Measurements from ENCODE around the gene MAST3. TPM values are rescaled to one million over a fixed set of nuclear protein-coding genes. Genes with fewer than 3 reads are reported as not detected.

The MAST3 gene
- total RNA-seq, 1 experiment from 2014 or later: 11.5 TPM

- CTCF ChIA-PET: interaction anchor here (0.7 to 3.0 kb wide), 7 partner anchors 12 to 267 kb away, joined by 3 to 15 read pairs (median 4); no protein-coding TSS in a partner anchor
- POLR2A ChIA-PET: no interaction called here
These were observed 35.5 kb upstream of the MAST3 start for GRCh38 chr19:18062028-18062427.

DNA sequence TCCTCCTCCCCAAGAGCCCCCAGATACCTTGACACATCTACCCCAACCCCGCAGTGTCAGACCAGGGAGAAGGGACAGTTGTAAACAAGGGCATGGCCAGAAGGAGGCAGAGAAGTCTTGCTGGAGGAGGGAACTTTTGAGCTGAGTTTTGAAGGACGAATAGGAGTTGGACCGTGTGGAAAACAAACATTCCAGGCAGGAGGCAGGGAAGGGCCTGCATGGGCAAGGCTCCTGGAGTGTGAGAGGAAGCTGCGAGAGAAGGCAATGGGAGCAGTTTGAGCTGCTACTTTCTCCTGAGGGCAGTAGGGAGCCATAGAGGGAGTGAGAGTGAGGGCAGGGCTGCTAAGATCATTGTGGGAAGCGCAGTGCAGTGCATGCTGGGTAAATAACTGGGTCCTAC is 34.1 kb upstream of the MAST3 start:
- DNase-seq (ENCODE audit: low spot score) (no peak), ATAC-seq (no peak)
- TF ChIP-seq GTF2I (CRISPR knock-in tag; conservative IDR thresholded peaks at IDR 0.05) (peak; percentile 94), ZNF121 (CRISPR knock-in tag; IDR thresholded peaks at IDR 0.05) (no peak)
- Mint-ChIP-seq H3K4me3 (no peak overlapping the region), H3K4me1 (peaks cover 4% of the 10 kb centered on the region), H3K27me3 (ENCODE audit: low read depth) (no peaks in the 10 kb centered on the region; the same call in 1 of the 2 replicates), H3K36me3 (no peaks in the 10 kb centered on the region), H3K27ac (no peak overlapping the region), H3K9me3 (no peaks in the 10 kb centered on the region; the same call in 1 of the 2 replicates)
- ChIA-PET POLR2A (no interaction called here), CTCF (interaction anchor here (0.9 to 3.2 kb wide), 4 partner anchors 47 to 105 kb away, joined by 3 to 8 read pairs (median 6); no protein-coding TSS in a partner anchor)

More at GRCh38 chr19:18062028-18062427, 35.5 kb upstream of the MAST3 start:
- DNase-seq (ENCODE audit: low spot score): no peak
- Mint-ChIP-seq H3K36me3 (no peaks in the 10 kb centered on the region), H3K4me3 (no peak overlapping the region), H3K27me3 (ENCODE audit: low read depth) (no peaks in the 10 kb centered on the region; the same call in 1 of the 2 replicates), H3K9me3 (no peaks in the 10 kb centered on the region; the same call in 1 of the 2 replicates), H3K27ac (no peak overlapping the region), H3K4me1 (peaks cover 5% of the 10 kb centered on the region)
- TF ChIP-seq KAT7 (CRISPR knock-in tag; IDR thresholded peaks at IDR 0.05; ENCODE audit: borderline replicate concordance) (no peak), NFE2L1 (CRISPR knock-in tag; IDR thresholded peaks at IDR 0.05) (no peak), EMX1 (CRISPR knock-in tag; IDR thresholded peaks at IDR 0.05) (no peak), CREM (CRISPR knock-in tag; IDR thresholded peaks at IDR 0.05) (no peak), ETV6 (CRISPR knock-in tag; IDR thresholded peaks at IDR 0.05) (no peak), TEAD1 (CRISPR knock-in tag; IDR thresholded peaks at IDR 0.05) (no peak), ATF3 (CRISPR knock-in tag; conservative IDR thresholded peaks at IDR 0.05) (no peak), GRHL2 (CRISPR knock-in tag; IDR thresholded peaks at IDR 0.05; ENCODE audit: insufficient replicate concordance, severe bottlenecking) (no peak)
- TF ChIP-seq, protein P1, sequence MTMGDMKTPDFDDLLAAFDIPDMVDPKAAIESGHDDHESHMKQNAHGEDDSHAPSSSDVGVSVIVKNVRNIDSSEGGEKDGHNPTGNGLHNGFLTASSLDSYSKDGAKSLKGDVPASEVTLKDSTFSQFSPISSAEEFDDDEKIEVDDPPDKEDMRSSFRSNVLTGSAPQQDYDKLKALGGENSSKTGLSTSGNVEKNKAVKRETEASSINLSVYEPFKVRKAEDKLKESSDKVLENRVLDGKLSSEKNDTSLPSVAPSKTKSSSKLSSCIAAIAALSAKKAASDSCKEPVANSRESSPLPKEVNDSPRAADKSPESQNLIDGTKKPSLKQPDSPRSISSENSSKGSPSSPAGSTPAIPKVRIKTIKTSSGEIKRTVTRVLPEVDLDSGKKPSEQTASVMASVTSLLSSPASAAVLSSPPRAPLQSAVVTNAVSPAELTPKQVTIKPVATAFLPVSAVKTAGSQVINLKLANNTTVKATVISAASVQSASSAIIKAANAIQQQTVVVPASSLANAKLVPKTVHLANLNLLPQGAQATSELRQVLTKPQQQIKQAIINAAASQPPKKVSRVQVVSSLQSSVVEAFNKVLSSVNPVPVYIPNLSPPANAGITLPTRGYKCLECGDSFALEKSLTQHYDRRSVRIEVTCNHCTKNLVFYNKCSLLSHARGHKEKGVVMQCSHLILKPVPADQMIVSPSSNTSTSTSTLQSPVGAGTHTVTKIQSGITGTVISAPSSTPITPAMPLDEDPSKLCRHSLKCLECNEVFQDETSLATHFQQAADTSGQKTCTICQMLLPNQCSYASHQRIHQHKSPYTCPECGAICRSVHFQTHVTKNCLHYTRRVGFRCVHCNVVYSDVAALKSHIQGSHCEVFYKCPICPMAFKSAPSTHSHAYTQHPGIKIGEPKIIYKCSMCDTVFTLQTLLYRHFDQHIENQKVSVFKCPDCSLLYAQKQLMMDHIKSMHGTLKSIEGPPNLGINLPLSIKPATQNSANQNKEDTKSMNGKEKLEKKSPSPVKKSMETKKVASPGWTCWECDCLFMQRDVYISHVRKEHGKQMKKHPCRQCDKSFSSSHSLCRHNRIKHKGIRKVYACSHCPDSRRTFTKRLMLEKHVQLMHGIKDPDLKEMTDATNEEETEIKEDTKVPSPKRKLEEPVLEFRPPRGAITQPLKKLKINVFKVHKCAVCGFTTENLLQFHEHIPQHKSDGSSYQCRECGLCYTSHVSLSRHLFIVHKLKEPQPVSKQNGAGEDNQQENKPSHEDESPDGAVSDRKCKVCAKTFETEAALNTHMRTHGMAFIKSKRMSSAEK (CRISPR knock-in tag; IDR thresholded peaks at IDR 0.05; ENCODE audit: borderline replicate concordance): no peak
- TF ChIP-seq, protein P2, sequence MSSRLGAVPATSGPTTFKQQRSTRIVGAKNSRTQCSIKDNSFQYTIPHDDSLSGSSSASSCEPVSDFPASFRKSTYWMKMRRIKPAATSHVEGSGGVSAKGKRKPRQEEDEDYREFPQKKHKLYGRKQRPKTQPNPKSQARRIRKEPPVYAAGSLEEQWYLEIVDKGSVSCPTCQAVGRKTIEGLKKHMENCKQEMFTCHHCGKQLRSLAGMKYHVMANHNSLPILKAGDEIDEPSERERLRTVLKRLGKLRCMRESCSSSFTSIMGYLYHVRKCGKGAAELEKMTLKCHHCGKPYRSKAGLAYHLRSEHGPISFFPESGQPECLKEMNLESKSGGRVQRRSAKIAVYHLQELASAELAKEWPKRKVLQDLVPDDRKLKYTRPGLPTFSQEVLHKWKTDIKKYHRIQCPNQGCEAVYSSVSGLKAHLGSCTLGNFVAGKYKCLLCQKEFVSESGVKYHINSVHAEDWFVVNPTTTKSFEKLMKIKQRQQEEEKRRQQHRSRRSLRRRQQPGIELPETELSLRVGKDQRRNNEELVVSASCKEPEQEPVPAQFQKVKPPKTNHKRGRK (CRISPR knock-in tag; IDR thresholded peaks at IDR 0.05; ENCODE audit: borderline replicate concordance): no peak
- TF ChIP-seq, protein P3, sequence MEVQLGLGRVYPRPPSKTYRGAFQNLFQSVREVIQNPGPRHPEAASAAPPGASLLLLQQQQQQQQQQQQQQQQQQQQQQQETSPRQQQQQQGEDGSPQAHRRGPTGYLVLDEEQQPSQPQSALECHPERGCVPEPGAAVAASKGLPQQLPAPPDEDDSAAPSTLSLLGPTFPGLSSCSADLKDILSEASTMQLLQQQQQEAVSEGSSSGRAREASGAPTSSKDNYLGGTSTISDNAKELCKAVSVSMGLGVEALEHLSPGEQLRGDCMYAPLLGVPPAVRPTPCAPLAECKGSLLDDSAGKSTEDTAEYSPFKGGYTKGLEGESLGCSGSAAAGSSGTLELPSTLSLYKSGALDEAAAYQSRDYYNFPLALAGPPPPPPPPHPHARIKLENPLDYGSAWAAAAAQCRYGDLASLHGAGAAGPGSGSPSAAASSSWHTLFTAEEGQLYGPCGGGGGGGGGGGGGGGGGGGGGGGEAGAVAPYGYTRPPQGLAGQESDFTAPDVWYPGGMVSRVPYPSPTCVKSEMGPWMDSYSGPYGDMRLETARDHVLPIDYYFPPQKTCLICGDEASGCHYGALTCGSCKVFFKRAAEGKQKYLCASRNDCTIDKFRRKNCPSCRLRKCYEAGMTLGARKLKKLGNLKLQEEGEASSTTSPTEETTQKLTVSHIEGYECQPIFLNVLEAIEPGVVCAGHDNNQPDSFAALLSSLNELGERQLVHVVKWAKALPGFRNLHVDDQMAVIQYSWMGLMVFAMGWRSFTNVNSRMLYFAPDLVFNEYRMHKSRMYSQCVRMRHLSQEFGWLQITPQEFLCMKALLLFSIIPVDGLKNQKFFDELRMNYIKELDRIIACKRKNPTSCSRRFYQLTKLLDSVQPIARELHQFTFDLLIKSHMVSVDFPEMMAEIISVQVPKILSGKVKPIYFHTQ (CRISPR knock-in tag; IDR thresholded peaks at IDR 0.05): no peak
- ATAC-seq: no peak

DNA sequence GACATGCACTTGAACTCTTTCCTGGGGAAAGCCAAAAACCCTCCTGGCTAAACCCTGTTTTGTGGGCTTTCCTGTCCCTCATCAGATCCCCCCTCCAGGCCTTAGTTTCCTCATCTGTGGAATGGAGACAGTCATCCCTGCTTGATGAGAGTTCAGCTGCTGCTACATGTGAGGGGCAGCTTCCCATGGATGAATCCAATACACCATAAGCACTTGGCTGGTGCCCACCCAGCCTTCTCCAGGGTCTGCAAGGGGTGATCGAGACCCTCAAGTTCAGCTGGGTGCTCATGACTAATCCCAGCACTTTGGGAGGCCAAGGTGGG is 32.4 kb upstream of the MAST3 start:
- ATAC-seq (no peak), DNase-seq (ENCODE audit: low spot score) (no peak)
- Mint-ChIP-seq H3K4me1 (no peaks in the 10 kb centered on the region), H3K4me3 (no peak overlapping the region), H3K27me3 (ENCODE audit: low read depth) (no peaks in the 10 kb centered on the region), H3K27ac (no peak overlapping the region), H3K36me3 (no peaks in the 10 kb centered on the region), H3K9me3 (no peaks in the 10 kb centered on the region; the same call in 1 of the 2 replicates)
- CTCF ChIA-PET: interaction anchor here (1.0 to 3.2 kb wide), 4 partner anchors 48 to 190 kb away, joined by 3 to 8 read pairs (median 4); a partner anchor contains a TSS
- POLR2A ChIA-PET: no interaction called here
- TF ChIP-seq EMX1 (CRISPR knock-in tag; IDR thresholded peaks at IDR 0.05): no peak
- no peak for TF ChIP-seq ATF3 (CRISPR knock-in tag; conservative IDR thresholded peaks at IDR 0.05)
- no peak for TF ChIP-seq RELA (CRISPR knock-in tag; IDR thresholded peaks at IDR 0.05; ENCODE audit: borderline replicate concordance)
- TF ChIP-seq RORB (CRISPR knock-in tag; IDR thresholded peaks at IDR 0.05): no peak
- no peak for TF ChIP-seq JAZF1 (CRISPR knock-in tag; IDR thresholded peaks at IDR 0.05)
- TF ChIP-seq NR2C2 (CRISPR knock-in tag; IDR thresholded peaks at IDR 0.05): no peak
- no peak for TF ChIP-seq FOXJ3 (CRISPR knock-in tag; IDR thresholded peaks at IDR 0.05; ENCODE audit: borderline replicate concordance)
- TF ChIP-seq ZNF423 (CRISPR knock-in tag; IDR thresholded peaks at IDR 0.05): no peak
- TF ChIP-seq, protein P4, sequence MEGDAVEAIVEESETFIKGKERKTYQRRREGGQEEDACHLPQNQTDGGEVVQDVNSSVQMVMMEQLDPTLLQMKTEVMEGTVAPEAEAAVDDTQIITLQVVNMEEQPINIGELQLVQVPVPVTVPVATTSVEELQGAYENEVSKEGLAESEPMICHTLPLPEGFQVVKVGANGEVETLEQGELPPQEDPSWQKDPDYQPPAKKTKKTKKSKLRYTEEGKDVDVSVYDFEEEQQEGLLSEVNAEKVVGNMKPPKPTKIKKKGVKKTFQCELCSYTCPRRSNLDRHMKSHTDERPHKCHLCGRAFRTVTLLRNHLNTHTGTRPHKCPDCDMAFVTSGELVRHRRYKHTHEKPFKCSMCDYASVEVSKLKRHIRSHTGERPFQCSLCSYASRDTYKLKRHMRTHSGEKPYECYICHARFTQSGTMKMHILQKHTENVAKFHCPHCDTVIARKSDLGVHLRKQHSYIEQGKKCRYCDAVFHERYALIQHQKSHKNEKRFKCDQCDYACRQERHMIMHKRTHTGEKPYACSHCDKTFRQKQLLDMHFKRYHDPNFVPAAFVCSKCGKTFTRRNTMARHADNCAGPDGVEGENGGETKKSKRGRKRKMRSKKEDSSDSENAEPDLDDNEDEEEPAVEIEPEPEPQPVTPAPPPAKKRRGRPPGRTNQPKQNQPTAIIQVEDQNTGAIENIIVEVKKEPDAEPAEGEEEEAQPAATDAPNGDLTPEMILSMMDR (IDR thresholded peaks at IDR 0.05): no peak

Measured in WTC11 (cell line).